Caco-2 (cell line): ENCODE results near the gene RALGAPA1. TPM values are rescaled to one million over a fixed set of nuclear protein-coding genes. Genes with fewer than 3 reads are reported as not detected.

ENCODE experiments used
- BruUV-seq: library from RNA; stranded (reverse); fragments of 400-500 nt; replicated peaks from 2 replicates; lab custom pipeline; 2021; lab: Mats Ljungman, UMichigan
- CTCF ChIA-PET: fragments of 300-600 bp; sonication (Branson Sonifier 250); formaldehyde crosslinking; loops from one replicate; lab custom pipeline; 2022; ENCODE audit warnings: antibody characterized with exemption; lab: Charles Lee
- POLR2A ChIA-PET: fragments of 300-600 bp; sonication (Branson Sonifier 250); formaldehyde crosslinking; loops from one replicate; lab custom pipeline; 2022; ENCODE audit warnings: antibody characterized with exemption; lab: Charles Lee
- DNase-seq, 2 experiments: peaks; one replicate each; pipeline versions ENCODE4 v3.0.0 to v3.0.0-alpha.2; 2020 to 2022
- H3K27me3 ChIP-seq: replicated peaks from 2 replicates; pipeline ENCODE4 v1.6.0; 2011; ENCODE audit warnings: low read length; ENCODE audit not compliant: control insufficient read depth, insufficient read depth
- H3K36me3 ChIP-seq: 2 replicates; pipeline ENCODE4 v1.5.1; 2011; ENCODE audit warnings: low read length; ENCODE audit not compliant: control insufficient read depth, insufficient read depth
- H3K4me1 ChIP-seq: fragments of 250-450 bp; sonication (Bioruptor Pico); 2 replicates; pipeline ENCODE4 v1.5.1; 2020; ENCODE audit warnings: mild to moderate bottlenecking
- H3K4me3 ChIP-seq: 2 replicates; pipeline ENCODE4 v1.5.1; 2011; ENCODE audit warnings: low read depth, mild to moderate bottlenecking, control low read depth, low read length
- H3K9me3 ChIP-seq: fragments of 250-450 bp; sonication (Bioruptor Pico); 2 replicates; pipeline ENCODE4 v1.5.1; 2020; ENCODE audit warnings: mild to moderate bottlenecking, moderate library complexity
- H3K27ac Mint-ChIP-seq: one replicate; pipeline ENCODE4 v1.8.0; 2022; ENCODE audit warnings: mixed read lengths; ENCODE audit not compliant: unreplicated experiment
- H3K27me3 Mint-ChIP-seq: one replicate; pipeline ENCODE4 v1.8.0; 2022; ENCODE audit warnings: mixed read lengths; ENCODE audit not compliant: insufficient read depth, unreplicated experiment
- H3K36me3 Mint-ChIP-seq: one replicate; pipeline ENCODE4 v1.8.0; 2022; ENCODE audit warnings: mild to moderate bottlenecking, mixed read lengths; ENCODE audit not compliant: insufficient read depth, unreplicated experiment
- H3K4me1 Mint-ChIP-seq: one replicate; pipeline ENCODE4 v1.8.0; 2022; ENCODE audit warnings: low read depth, mixed read lengths; ENCODE audit not compliant: unreplicated experiment
- H3K4me3 Mint-ChIP-seq: one replicate; pipeline ENCODE4 v1.8.0; 2022; ENCODE audit warnings: mild to moderate bottlenecking, moderate library complexity, mixed read lengths; ENCODE audit not compliant: unreplicated experiment
- H3K9me3 Mint-ChIP-seq: one replicate; pipeline ENCODE4 v1.8.0; 2022; ENCODE audit warnings: mixed read lengths; ENCODE audit not compliant: unreplicated experiment
- intact Hi-C: fragments of 100-400 bp; cut with micrococcal nuclease; formaldehyde crosslinking; loops from one replicate; pipeline ENCODE4 v1.10.0; 2022; ENCODE audit not compliant: unreplicated experiment
- total RNA-seq: library from RNA; stranded (reverse); gene quantifications from 2 replicates; pipeline ENCODE4 v1.2.3, GENCODE V29; 2022
- TF ChIP-seq, protein P1 (sequence below), 2 experiments: fragments of 200-600 bp in 1 of 2; IDR thresholded peaks; 1 replicate in 1 of 2; 2 replicates in 1 of 2; pipeline versions ENCODE4 v1.5.1 to v1.8.0; 2011 to 2022; ENCODE audit warnings: antibody characterized with exemption in 1 of 2, control low read depth in 1 of 2, inconsistent platforms in 1 of 2, low read depth in 1 of 2, low read length in 1 of 2, mild to moderate bottlenecking in 1 of 2, moderate library complexity in 1 of 2; ENCODE audit not compliant: insufficient read depth in 1 of 2, severe bottlenecking in 1 of 2, unreplicated experiment in 1 of 2

RALGAPA1 gene
- total RNA-seq, 1 experiment from 2014 or later, result 28.9 TPM

DNA sequence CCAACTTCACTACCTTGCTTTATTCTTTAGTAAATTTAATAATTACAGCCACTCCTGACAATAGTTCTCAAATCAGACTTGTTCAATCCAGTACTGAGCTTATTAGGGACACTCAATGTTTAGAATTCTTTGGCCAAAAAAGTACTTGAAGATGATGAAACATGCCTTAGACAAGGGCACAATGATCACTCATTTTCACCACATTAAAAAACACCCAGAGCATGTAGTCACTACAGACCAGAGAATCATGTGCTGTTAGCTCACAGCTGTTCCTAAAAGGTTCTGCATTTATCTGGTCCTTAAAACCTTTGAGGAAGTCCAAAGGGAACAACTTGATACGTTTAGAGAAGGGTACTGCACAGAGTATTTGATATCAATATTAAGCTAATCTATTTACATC lies 176.4 kb downstream of the RALGAPA1 start:
- no peak overlapping the region for H3K4me3 ChIP-seq
- no peaks in the 10 kb centered on the region for H3K36me3 ChIP-seq
- no peaks in the 10 kb centered on the region for H3K4me1 ChIP-seq
- no peaks in the 10 kb centered on the region for H3K27me3 ChIP-seq
- Mint-ChIP-seq H3K4me3 (no peak overlapping the region), H3K4me1 (no peaks in the 10 kb centered on the region), H3K27me3 (no peaks in the 10 kb centered on the region), H3K27ac (no peak overlapping the region), H3K36me3 (no peaks in the 10 kb centered on the region), H3K9me3 (no peaks in the 10 kb centered on the region)
- POLR2A ChIA-PET, result no interaction called here
- TF ChIP-seq, protein P1, sequence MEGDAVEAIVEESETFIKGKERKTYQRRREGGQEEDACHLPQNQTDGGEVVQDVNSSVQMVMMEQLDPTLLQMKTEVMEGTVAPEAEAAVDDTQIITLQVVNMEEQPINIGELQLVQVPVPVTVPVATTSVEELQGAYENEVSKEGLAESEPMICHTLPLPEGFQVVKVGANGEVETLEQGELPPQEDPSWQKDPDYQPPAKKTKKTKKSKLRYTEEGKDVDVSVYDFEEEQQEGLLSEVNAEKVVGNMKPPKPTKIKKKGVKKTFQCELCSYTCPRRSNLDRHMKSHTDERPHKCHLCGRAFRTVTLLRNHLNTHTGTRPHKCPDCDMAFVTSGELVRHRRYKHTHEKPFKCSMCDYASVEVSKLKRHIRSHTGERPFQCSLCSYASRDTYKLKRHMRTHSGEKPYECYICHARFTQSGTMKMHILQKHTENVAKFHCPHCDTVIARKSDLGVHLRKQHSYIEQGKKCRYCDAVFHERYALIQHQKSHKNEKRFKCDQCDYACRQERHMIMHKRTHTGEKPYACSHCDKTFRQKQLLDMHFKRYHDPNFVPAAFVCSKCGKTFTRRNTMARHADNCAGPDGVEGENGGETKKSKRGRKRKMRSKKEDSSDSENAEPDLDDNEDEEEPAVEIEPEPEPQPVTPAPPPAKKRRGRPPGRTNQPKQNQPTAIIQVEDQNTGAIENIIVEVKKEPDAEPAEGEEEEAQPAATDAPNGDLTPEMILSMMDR (IDR thresholded peaks at IDR 0.05; ENCODE audit: insufficient read depth in 1 of 2, low read depth in 1 of 2, low read length in 1 of 2, severe bottlenecking in 1 of 2, unreplicated experiment in 1 of 2), result no peak
- no peaks in the 10 kb centered on the region for H3K9me3 ChIP-seq
- CTCF ChIA-PET, result no interaction called here
- no TSS peak for BruUV-seq
- DNase-seq, result no peak
- intact Hi-C loops, result no loop called here

DNA sequence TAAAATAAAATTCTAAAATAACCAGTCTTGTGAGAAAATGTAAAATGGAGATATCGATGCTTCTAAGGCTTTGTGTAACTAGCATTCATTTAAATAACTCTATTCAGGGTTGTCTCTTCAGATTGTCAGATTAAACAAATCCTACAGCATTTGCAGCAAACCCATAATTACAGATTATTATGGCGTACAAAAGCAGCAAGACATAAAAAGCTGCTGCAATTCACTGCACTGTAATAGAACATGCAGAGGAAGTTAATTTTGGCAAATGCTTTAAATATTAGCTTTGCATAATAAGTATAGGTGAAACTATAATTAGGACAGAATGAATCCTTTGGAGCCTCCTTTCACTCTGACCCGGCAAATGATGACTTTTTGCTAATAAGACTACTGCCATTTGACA lies 176.8 kb downstream of the RALGAPA1 start:
- intact Hi-C loops, result no loop called here
- Histone ChIP-seq H3K4me3 (no peak overlapping the region), H3K9me3 (no peaks in the 10 kb centered on the region), H3K36me3 (no peaks in the 10 kb centered on the region), H3K4me1 (no peaks in the 10 kb centered on the region), H3K27me3 (no peaks in the 10 kb centered on the region)
- no TSS peak for BruUV-seq
- TF ChIP-seq, protein P1 (IDR thresholded peaks at IDR 0.05; ENCODE audit: insufficient read depth in 1 of 2, low read depth in 1 of 2, low read length in 1 of 2, severe bottlenecking in 1 of 2, unreplicated experiment in 1 of 2), result no peak
- Mint-ChIP-seq H3K9me3 (no peaks in the 10 kb centered on the region), H3K27ac (no peak overlapping the region), H3K4me1 (no peaks in the 10 kb centered on the region), H3K27me3 (no peaks in the 10 kb centered on the region), H3K36me3 (no peaks in the 10 kb centered on the region), H3K4me3 (no peak overlapping the region)
- ChIA-PET CTCF (interaction anchor here (0.6 kb wide), 1 partner anchor 98 kb away, joined by 3 read pairs; the partner anchor contains the start of gene INSM2), POLR2A (no interaction called here)
- DNase-seq, result no peak

DNA sequence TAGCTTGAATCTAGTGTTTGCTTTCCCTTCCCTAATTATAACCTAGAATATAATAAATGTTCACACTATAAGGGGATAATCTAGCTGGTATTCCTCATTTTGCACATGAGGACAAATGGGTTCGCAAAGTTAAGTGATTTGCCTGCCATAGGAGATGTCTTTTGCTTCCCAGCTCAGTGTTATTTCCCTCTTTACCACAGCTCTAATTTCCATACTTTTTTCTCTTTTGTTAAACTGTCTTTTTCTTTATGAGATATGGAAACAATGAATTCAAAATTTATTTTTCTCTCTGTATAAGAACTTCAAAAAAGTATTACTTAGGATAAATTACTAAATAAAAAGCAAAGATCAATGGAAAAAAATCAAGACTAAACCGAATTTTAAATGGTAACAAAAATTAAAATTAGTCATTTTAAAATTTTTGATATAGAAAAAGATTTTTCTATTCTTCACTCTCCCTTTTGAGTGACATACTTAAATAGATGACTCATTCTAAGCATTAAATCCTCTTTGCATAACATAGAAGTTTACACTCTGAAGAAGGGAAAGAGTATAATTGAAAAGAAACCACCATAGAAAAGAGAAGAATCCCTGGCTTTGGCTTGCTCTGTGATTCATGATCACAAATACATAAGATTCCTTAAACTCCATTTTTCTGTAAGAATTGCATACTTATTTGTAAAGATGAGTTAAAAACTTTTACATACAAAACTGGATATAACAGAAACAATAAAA lies 177.9 kb downstream of the RALGAPA1 start:
- TF ChIP-seq, protein P1 (IDR thresholded peaks at IDR 0.05; ENCODE audit: insufficient read depth in 1 of 2, low read depth in 1 of 2, low read length in 1 of 2, severe bottlenecking in 1 of 2, unreplicated experiment in 1 of 2), result no peak
- no peaks in the 10 kb centered on the region for H3K27me3 Mint-ChIP-seq
- no peak overlapping the region for H3K4me3 Mint-ChIP-seq
- DNase-seq, result no peak
- intact Hi-C loops, result no loop called here
- H3K9me3 Mint-ChIP-seq, result no peaks in the 10 kb centered on the region
- ChIA-PET CTCF (no interaction called here), POLR2A (no interaction called here)
- no peaks in the 10 kb centered on the region for H3K4me1 Mint-ChIP-seq
- Histone ChIP-seq H3K9me3 (no peaks in the 10 kb centered on the region), H3K4me1 (no peaks in the 10 kb centered on the region), H3K36me3 (no peaks in the 10 kb centered on the region), H3K27me3 (no peaks in the 10 kb centered on the region), H3K4me3 (no peak overlapping the region)
- no peak overlapping the region for H3K27ac Mint-ChIP-seq
- no TSS peak for BruUV-seq
- no peaks in the 10 kb centered on the region for H3K36me3 Mint-ChIP-seq
